HG02943 (cell line): Measurements from ENCODE around the gene KCNA3.

ENCODE experiments used
- ATAC-seq: cut with Tn5 transposase; IDR thresholded peaks from one replicate; pipeline ENCODE4 v1.9.1; 2021; ENCODE audit warnings: mild to moderate bottlenecking, low read depth, moderate library complexity; ENCODE audit not compliant: unreplicated experiment

The KCNA3 gene

DNA sequence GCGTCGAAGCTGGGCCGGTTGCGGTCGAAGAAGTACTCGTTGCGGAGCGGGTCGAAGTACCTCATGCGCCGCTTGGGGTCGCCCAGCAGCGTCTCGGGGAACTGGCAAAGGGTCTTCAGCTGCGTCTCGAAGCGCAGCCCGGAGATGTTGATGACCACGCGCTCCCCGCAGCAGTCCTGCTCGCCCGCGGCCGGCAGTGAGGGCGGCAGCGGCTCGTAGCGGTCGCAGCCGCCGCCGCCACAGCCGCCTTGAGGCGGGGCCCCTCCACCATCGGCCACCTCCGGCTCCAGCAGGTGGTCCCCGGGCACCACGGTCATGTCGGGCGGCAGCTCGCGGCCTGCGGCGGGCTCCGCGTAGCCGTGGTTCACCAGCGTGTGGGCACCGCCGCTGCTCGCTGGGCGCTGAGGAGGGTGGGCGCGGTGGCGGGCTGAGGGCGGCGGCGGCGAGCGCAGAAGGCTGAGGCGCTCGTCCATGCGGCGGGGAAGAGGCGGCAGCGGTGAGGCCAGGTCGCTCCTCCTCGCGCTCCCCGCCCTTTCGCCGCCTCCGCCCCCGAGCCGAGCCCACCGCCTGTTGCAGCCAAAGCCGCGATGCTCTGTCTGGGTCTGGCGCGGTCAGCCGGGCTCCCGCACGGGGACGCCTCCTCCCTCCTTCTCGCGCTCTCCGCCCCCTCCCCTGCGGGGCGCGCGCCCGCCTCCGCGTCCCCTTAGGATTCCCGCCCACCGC, at the start of gene KCNA3:
TSS of gene KCNA3 (minus strand) at position 604 of the 723 bp plus-strand sequence. CDS start at position 473, 131 bp downstream.
- ATAC-seq = no peak

GRCh38 chr1:110722807-110723206, 48.1 kb upstream of the KCNA3 start:
- no peak for ATAC-seq

- no peak for ATAC-seq
Measured at GRCh38 chr1:110719908-110720307, 45.2 kb upstream of the KCNA3 start.

DNA sequence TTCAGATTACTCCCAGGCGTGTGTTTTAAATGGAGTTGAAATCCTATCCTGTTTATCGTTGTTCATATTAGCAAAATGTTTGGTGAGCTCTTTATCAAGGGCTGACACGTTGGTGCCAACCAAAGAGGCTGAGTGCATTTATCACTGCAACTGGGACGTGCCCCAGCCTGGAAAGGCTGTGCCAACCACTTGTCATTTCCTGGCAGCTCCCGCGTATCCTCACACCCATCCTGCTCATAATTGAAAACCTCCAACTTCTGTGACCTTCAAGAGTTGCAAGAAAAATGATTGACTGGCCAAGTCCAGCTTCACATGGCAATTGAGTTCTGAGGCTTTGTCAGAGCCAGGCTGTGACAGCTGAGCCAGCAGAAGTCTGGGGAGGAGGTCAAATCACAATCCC, 43.7 kb upstream of the KCNA3 start:
- no peak for ATAC-seq

- no peak for ATAC-seq
Measured at GRCh38 chr1:110717179-110717578, 42.4 kb upstream of the KCNA3 start.

- ATAC-seq = no peak
Measured at GRCh38 chr1:110714374-110714995, 39.7 kb upstream of the KCNA3 start.

DNA sequence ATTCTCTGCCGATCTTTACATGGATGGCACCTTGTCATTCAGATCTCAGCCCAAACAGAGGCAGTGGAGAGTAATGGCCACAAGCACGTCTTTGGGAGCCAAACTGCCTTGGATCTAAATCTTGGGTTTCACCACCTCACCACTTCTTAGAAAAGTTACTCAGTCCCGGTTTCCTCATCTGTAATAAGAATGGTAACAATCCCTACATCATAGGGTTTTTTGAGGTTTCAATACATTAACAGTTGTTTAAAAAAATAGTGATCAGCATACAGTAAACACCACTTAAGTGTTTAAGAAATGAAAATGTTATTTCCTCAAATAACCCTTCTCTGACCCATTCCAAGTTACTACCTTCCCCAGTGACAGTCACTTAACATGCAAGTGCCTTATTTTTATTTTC, 38.5 kb upstream of the KCNA3 start:
- ATAC-seq = no peak

- ATAC-seq = no peak
Measured at GRCh38 chr1:110710314-110710713, 35.6 kb upstream of the KCNA3 start.

DNA sequence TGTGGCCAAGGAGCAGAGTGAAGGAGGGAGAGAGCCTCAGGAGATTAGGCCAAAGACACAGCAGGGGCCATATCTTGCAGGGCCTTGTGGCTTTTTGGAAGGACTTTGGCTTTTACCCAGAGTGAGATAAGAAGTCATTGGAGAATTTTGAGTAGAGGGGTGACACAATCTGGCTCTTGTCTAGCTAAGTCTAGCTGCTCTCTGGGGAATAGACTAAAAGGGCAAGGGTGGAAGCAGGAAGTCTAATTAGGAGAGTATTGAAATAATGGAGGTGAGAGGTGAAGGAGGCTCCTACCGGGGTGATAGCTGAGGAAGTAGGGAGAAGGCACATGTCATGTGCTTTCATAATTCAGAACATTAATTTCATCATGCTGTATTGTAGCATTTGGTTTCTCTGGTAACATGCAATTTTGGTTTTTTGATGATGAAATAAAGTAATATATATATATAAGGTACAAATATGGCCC, 34.3 kb upstream of the KCNA3 start:
- ATAC-seq = no peak

GRCh38 chr1:110707232-110707631, 32.5 kb upstream of the KCNA3 start:
- no peak for ATAC-seq

DNA sequence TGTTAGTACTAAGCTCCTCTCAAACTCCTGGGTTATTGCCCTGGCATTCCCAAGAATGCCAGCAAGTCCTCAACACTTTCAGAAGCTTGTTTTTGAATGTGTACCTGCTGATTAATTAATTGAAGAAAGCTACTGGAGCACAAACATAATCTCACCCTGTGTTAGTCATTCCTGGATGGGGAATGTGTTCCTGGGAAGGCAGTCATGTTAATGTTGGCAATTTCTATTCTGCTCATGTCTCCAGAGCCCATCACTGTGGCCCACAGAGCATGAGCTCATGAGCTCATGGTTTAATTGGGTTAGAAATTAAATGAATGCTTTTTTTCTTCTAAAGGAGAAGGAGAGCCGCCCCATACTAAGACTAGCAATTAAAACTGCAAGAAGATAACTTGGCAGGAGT, 31.9 kb upstream of the KCNA3 start:
- ATAC-seq = no peak

DNA sequence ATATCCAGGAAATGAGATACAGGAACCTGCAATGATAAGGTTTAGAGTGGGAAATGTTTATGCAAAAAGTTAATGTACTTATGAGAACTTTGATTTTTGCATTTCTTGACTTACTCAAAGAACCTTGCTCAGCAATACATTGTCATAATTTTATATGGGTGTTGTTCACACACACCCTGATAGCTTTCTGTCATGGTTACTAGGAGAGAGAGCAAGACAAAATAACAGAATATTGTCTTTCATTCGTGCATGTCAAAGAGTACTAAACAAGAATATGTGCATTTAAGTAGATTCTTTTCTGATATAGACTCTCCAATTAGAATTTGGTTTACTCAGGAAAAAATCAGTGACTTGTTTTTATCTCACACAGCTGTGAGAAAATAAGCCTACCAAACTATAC, 27.5 kb upstream of the KCNA3 start:
- ATAC-seq = no peak

GRCh38 chr1:110700767-110701166, 26.0 kb upstream of the KCNA3 start:
- ATAC-seq = no peak

- no peak for ATAC-seq
Measured at GRCh38 chr1:110697606-110698005, 22.9 kb upstream of the KCNA3 start.

- ATAC-seq = no peak
Measured at GRCh38 chr1:110696818-110697217, 22.1 kb upstream of the KCNA3 start.

DNA sequence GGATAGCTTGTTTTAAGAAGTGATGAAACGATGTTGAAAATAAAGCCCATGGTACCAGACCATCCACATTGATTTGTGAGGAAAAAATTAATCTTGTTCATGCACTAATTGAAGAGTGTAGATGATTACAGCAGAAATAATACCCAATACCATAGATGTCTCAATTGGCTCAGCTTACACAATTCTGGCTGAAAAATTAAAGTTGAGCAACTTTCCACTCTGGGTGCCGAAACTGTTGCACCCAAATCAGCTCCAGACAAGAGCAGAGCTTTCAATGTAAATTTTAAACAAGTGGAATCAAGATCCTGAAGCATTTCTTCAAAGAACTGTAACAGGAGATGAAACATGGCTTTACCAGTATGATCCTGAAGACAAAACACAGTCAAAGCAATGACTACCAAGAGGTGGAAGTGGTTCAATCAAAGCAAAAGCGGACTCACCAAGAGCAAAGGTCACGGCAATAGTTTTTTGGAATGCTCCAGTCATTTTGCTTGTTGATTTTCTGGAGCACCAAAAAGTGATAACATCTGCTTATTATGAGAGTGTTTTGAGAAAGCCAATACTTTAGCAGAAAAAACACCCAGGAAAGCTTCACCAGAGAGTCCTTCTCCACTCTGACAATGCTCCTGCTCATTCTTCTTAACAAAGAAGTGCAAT, 16.1 kb upstream of the KCNA3 start:
- no peak for ATAC-seq

DNA sequence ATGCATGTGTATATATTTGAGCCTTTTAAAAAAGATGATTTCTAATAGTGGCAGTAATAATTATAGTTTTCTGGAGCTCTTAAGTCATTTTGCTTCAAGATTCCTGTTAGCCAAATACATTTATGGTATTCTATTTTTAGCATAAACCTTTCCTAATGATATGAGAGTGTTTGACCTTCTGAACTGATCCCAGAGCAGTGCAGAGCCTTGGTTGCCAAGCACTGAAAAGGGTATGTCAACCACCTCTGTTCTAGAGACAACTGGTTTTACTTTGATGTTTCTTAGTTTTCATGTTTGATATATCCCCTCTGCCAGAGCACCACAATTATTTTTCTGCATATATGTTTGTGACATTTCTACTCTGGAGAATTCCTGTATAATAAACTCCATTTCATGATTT, 15.1 kb upstream of the KCNA3 start:
- no peak for ATAC-seq

DNA sequence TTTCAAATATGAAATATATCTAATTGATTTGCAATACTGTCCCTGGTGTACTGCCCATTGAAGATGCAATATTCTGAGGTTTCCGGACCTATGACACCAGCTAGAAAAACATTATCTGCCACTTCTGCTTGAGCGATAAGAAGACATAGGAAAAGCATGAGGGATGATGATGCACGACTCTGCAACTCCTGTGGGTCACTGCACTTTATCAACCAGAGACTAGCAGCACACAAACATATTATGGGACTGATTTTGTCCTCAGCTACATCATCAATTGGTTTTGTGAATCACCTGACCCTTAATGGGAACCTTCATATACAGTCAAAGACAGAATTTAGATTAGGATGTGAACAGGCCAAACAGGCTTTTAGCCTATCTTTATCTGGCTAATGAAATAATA, 13.8 kb upstream of the KCNA3 start:
- no peak for ATAC-seq

DNA sequence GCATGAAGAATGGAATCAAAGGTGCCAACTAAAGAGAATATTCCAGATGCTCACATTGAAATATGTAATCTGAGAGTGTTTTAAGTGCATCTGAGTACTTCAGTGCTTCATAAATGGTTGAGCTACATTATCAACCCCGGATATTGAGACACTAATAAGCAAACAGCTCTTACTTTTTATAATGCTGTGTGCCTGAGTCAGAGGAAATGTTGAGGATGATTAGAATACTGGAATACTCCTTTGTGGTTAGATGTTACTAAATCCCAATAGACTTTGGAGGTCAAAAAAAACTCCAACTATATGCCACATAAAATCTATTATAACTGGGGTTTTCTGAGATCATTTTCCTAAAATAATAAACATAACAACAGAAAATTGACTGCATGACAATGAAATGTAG, 12.5 kb upstream of the KCNA3 start:
- ATAC-seq = no peak

GRCh38 chr1:110686188-110686587, 11.4 kb upstream of the KCNA3 start:
- no peak for ATAC-seq

DNA sequence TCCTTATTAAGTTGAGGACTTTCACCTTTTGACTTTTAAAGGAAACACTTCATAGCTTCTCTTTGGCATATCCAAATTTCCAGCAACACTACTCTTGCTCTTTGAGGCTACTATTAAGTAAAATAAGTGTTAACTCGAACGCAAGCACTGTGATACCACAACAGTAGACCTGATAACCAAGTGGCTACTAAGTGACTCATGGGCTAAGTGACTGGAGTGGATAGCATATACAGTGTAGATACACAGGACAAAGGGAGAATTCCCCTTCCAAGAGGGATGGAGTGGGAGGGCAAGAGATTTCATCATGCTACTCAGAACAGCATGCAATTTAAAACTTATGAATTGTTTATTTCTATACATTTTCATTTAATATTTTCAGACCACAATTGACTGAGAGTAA, 9.8 kb upstream of the KCNA3 start:
- no peak for ATAC-seq

DNA sequence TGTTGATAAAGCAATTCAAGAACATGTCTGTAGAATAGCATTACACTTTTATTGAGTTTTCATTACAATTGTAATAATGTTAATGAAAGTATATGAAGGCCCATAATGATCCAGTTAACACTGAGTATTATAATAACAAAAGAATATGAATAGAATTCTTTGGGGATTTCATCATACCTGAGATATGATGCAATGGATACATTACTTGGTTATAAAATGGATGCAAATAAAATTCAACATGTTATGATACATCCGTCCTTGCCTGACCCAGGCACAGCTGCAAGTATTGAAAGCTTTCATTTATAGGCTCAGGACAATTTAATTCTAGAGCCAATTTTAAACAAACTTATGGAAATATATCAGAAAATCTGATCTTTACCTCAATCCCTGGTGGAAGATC, 8.2 kb upstream of the KCNA3 start:
- no peak for ATAC-seq
